EH (cell line): ENCODE data around the gene VWA5B1.

Experiments used
- DNase-seq: peaks from one replicate; pipeline ENCODE4 v3.0.0-alpha.2; 2015; ENCODE audit warnings: low read depth

VWA5B1 gene

DNA sequence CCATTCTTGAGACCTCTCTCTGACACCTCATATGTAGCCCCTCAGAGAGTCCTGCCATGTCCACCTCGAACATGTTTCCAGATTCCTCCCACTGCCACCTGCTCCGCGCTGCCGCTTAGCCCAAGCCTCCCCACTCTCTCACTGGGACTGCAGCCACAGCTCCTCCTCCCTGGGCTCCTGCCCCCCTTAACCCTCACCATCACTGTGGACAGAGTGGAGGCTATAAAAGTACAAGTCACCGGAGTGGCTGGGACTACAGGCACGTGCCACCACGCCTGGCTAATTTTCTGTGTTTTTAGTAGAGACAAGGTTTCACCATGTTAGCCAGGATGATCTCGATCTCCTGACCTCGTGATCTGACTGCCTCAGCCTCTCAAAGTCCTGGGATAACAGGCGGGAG is 77.0 kb downstream of the VWA5B1 start:
- DNase-seq, result no peak

DNA sequence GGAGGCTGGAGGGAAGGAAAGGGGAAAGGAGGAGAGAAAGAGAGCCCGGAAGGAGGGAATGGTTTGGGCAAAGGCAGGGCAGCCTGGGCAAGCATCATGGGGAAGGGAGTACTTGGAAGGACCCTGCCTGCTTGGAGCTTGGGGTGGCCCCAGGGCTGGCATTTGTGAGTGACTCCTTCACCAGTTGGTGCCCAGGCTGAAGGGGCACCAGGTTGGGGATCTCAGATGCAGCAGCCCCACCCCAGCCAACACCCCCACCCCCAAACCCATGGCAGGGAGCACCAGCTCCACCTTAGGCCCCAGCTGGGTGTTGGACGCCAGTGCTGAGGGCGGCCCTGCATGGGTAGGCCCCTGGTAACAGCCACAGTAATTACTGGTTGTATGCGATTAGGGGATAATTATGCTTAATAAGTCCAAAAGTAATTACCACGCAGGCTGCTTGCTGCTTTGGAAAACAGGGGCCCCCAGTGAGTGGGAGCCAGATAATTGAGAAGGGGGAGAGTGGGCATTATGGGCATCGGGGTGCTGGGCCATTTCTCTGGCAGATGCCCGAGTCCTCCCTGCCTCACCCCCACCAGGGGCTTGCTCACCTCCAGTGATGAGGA is 78.3 kb downstream of the VWA5B1 start:
- no peak for DNase-seq

DNA sequence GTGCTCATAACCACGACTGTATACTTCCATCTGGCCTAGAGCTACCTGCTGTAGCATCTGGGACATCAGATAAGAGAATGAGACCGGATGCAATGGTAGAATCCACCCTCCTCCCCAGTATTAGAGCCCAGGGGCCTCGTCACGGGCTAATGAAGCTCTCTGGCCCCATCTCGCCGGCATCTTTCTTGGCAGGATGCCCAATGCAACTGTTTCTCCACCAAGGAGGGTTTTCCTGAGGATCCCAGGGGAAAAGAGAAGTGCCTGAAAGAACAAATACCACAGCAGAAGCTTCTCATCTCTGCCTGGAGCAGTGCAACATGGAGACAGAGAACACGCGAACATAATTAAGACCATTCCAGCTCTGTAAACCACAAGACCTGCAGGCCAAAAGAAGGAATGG is 80.0 kb downstream of the VWA5B1 start:
- peak; percentile 21 for DNase-seq

DNA sequence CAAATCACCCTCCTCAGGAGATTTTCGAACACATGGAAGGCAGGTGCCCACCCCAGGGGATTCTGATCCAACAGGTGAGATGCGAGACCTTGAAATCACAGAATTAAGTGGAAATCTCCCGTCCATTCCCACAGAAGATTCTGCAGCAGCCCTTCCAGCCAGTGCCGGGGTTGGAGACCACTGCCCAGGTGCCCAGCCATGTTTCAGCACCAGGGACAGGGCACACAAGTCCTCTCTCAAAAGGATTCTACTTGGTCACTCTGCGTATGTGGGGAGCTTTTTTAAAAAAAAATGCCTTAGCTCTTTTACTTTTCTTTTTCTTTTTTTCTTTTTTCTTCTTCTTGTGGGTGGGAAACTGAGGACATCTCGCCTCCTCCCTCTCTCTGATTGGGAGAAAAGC is 80.7 kb downstream of the VWA5B1 start:
- peak; percentile 44 for DNase-seq

DNA sequence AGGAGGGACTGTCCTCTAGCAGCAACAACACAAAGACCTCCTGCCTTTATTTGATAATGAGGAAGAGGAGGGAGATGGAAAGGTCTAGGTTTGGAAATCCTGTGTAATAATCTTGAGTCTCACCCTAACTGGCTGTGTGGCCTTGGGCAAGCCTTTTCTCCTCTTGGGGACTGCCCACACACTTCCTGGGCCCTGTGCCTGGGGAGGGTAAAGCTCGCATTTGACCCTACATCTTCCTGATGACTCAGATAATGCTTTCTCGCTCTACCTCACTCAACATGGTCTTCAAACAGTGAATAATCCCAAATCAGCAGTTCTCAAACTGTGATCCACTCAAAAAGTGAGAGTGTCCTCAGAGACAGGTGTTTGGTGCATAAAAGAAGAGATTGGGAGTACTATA is 81.2 kb downstream of the VWA5B1 start:
- DNase-seq, result no peak

DNA sequence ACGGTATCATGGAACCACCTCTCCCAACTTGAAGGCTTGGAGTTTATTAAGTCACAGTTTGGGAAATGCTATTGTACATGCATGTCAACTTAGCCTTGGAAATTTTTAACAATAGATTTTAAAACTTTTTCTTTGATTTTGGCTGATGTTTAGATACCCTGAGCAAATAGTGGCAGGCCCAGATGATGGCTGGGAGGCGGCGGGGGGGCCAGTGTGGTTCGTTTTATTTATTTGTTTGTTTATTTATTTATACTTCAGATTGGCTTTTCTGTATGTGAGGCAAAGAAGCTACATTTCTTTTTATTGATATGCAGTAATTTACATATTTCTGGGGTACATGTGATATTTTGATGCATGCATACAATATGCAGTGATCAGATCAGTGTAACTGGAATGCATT is 82.0 kb downstream of the VWA5B1 start:
- no peak for DNase-seq

DNA sequence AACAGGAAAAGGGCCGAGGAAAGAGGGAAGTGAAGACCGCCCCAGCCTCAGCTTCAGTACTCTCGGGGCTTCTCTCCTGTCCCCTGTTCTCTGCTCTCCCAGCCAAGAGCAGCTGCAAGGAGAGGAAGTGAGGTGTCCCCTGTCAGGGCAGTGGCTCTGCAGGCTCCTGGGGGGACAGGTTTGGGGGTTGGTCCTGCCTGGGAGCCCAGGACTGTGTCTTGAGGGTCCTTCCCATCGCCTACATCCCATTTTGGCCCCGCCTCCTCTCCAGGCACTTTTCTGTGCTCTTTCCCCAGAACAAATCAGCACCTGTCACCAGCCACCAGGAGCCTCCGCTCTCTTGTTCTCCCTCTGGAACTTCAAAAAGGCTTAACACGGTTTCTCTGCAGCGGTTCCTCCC is 82.6 kb downstream of the VWA5B1 start:
- no peak for DNase-seq

DNA sequence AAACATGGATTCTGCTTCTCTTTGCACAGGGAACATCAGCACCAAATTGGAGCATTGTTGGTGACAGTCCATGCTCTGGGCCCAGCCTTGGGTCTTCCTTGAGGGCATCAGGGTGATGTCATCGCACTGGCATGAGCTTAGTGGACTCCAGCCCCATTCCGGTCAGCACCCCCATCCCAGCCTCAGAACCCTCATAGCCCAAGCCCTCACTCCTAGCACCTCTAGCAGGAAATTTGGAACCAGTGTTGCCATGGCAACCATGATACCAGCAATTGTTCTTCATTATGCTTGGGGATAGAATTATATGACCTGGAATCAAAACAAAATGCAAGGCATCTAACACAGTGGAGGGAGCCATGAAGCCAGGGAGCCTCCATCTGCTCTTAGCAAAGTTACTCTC is 83.1 kb downstream of the VWA5B1 start:
- peak; percentile 25 for DNase-seq

DNA sequence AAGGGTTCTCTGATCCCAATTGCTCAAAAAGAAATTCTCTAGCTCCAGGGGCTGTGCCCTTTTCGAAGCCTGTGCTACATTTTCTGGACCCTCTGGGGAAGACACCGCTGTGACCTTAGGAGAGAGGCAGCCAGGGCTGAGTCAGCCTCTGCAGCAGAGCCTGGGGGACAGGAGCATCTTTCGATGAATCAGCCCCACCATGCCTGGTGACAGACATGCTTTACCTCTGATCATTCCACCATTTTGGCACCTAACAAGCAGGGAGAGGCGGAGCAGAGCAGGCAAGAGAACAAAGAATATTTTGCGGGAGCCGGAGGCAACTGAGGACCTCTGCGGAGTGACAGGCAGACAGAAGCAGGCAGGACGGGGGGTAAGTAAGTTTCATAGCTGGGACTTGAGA is 84.9 kb downstream of the VWA5B1 start:
- DNase-seq, result peak; percentile 28

DNA sequence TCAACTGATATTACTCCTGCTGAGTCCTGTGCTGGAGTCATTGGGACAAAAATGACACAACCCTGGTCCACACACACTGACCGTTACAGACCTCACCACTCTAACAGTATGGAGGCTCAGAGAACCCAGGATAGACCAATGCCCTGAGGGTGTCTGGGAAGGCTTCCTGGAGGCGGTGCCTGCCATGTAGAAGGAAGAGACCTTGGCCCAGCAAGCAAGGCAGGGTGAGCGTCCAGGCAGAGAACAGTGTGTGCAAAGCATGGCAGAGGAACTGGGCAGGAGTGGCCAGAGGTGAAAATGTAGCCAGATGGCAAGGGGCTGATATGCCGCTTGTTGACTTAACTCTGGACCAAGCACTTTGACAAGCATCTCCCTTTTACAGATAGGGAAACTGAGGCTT is 85.5 kb downstream of the VWA5B1 start:
- no peak for DNase-seq

DNA sequence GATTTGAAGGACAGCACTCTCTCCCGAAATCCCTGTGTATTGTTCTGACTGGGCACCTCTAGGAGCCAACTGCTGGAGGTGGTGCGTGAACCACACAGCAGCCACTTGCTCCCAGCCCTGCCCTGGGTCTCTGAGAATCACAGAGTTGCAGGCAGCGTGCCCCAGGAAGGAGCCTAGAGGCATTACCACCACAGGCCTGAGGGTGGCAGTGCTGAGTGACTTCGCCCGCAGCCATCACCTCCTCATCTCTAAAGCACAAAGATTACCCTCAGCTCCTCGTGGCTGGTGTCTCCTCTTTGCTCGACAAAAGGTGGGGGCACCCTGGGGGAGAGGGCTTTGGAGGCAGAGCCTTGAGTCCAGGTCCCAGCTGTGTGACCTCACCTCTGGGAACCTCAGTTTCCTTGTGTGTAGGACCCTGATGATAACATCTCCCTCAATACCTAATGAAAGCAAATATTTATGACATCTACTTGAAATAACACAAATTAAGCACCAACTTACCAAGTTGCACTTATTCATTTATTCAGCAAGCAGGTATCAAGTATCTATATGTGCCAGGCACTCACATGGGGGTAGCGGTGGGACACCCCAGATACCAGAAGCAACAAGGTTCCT is 86.3 kb downstream of the VWA5B1 start:
- peak; percentile 52 for DNase-seq

DNA sequence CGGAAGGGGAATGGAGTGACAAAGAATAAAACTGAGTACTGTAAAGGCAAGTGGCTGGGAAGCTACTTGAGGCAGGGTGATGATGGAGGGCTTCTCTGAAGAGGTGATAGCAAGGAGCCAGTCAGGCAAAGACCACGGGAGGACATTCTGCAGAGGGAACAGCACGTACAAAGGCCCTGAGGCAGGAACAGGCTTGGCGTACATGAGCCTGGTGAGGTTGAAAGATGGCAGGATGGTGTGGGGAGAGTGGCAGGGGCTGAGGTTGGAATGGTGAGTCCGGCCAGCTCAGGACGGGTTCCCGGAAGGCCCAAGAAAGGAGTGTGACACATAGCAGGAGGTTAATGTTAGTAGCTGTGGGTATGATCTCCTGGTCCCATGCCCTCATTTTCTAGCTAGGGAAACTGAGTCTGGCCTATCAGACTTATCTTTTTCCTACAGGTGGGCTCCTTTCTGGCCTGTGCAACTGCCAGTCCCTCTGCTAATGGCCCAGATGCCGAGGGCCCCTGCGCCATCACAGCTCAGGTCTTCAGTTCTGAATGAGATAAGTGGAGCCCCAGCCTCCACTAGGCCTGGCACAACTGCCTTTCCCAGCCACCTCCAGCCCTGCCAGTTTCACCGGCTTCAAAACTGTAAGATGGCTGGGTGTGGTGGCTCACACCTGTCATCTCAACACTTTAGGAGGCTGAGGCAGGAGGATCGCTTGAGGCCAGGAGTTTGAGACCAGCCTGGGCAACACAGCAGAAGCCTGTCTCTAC is 87.0 kb downstream of the VWA5B1 start:
- DNase-seq, result no peak

DNA sequence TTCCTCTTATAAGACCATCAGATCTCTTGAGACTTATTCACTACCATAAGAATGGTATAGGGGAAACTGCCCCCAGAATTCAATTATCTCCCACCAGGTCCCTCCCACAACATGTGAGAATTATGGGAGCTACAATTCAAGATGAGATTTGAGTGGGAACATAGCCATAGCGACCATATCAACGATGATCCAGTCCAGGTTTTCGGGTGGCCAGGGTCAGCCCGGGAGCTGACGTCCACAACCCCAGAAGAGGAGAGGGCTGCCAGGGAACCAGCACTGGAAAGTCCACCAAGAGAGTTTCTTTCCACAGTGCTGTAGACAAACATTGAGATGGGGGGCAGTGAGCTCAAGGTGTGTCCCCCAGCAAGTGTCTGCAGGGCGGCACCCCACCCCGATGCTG is 88.4 kb downstream of the VWA5B1 start:
- no peak for DNase-seq

DNA sequence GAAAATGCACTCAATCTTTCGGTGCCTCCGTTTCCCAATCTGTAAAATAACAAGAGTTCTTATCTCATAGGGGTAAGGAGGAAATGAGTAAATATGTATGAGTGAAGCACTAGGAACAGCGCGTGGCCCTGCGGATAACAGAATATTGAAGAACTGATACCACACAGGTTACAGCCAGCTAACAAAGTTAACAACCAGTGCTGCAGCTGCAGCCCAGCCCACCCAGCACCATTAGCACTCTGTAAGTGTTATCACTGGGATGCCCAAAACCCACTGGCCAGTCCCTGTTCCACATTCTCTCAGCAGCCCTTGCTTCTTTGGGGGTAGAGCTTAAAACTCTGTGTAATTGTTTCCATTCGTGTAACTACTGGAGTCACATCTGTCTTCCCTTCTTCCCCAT is 89.5 kb downstream of the VWA5B1 start:
- no peak for DNase-seq

DNA sequence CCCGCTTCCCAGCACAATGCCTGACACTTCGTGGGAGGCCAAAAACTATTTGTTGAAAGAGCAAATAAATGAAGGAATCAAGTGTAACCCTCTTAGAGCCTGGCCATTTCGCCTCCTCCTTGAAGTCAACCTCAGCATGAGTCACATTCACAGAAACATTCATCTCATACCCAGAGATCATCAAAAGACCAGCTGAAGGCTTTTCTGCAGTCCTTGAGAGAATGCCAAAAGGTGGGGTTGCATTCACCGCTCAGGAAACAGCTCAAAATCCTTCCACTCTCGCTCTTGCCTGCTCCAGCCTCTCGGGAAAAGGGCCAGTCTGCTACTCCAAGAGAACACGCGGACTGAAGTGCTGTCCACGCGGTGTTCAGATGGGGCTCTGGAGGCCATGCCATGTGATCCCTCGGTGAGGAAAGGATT is 90.0 kb downstream of the VWA5B1 start:
- peak; percentile 83 for DNase-seq

DNA sequence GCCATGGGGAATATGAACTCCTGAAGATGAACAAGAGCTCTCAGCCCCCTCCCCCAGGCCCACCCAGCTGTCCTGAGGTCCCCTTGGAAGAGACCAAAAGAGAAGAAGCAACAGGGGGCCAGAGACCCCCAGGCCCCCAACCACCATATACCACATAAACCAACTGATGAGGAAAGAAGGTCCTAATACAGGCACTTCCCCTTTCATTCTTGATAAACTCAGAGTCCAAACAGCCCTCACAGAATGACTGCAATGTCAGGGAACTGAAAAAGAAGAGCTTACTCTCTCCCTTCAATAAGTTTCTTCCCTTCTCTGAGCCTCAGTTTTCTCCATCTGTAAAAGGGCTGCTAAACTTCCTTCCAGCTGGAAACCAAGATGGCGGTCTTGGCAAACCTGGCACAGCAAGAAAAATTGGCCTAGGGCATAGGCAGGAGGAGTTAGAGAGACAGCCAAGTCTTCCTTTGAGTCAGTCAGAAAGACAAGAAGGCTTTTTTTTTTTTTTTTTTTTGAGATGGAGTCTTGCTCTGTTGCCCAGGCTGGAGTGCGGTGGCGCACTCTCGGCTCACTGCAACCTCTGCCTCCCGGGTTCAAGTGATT is 90.5 kb downstream of the VWA5B1 start:
- no peak for DNase-seq

DNA sequence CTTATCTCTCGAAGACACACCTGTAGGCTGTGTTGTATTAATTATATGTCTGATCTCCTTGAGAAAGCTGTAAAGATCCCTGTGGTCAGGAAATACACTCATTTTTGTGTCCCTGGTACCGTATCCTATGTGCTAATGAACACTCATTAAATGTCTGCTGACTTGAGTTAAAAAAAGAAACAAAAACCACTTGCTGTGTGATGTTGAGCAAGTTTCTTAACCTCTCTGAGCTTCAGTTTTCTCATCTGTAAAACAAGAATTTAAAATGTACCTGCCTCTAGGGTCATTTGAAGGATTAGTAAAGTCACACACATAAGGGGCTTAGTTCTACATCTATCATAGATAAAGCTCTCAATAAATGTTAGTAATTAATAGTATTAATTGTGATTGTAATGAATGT is 91.3 kb downstream of the VWA5B1 start:
- DNase-seq, result no peak

DNA sequence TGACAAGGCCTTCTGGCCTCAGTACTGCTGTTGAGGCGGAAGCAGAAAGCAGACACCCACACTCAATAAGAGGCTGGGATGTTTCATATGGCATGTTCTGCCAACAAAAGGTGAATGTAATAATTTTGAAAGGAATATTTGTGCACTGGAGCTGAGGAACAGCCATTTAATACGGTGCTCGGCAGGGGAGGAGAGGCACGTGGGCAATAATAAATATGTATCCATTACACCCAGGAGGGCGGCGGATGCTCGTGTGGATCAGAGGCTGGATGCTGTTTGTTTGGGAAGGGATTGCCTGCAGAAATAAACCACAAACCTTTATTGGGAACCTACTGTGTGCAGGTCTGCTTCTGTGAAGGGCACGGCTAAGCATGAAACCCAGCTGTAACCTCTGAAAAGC is 92.0 kb downstream of the VWA5B1 start:
- no peak for DNase-seq

DNA sequence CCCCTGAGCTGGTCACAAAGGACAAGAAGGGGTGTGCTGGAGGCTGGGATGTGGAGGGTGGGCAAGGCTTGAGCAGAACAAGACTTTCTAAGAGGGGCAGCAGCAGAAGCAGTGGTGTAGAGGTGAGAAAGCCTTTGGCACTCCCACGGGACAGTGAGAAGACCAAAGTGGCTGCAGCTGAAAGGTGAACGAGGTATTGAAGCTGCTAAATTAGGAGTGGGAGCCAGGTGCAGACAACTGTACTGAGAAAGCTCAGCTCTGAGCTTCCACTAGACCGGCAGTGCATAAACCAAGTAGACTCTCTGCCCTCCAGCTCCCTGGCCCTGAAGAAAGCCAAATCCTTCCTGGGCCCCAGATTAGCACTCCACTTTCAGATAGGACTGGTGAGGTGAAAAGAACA is 93.0 kb downstream of the VWA5B1 start:
- no peak for DNase-seq

DNA sequence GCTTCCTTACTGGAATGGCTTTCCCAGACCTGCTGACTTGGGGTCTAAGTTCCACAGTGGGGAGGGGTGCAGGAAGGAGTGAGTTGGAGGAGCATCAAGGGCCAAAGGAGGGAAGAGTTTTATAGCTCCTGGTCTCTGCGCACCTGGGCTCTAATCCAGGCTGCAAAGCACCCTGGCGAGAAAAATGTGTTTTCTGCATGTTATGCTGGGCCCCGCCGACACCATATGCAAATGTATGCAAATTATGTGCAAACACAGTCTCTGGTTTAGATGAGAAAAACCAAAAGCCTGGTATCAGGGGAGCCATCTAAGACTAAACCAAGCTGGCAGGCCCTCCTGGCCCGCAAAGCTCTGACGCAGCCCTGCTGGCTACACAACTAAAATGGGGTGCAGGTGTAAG is 95.0 kb downstream of the VWA5B1 start:
- no peak for DNase-seq

DNA sequence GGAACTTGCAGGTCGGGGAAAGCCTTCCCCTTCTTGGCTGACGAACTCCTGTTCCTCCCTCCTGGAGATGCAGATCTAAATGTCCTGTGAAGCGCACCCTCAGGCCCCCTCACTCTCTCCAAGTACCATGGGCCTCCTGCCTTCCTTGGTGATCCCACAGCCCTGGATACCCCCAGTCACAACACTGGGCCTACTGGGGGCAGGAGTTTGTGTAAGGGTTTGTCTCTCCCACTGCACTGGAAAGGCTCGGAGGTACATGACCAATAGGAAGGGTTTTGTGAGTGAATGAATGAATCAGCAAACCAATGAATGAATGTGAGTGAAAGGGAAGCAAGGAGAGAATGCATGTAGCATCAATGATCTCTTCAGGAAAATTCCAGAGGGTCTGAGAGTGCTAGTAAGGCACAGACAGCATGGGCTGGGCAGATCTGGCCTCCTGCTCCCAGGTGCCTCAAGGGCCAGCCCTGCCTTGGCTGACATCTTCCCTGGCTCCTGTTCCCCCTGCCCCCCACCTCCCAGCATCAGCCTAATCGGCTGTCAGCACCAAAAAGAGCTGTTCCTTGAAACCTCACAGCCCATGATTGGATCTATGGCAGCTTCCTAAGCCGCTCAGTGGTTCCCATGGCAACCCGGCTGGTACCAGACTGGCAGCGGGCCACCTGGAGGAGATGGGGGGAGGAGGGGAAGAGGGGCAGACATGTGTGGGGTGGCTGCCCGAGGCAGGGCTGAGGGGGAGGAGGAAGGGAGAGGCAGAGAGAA is 95.8 kb downstream of the VWA5B1 start:
- DNase-seq, result no peak

DNA sequence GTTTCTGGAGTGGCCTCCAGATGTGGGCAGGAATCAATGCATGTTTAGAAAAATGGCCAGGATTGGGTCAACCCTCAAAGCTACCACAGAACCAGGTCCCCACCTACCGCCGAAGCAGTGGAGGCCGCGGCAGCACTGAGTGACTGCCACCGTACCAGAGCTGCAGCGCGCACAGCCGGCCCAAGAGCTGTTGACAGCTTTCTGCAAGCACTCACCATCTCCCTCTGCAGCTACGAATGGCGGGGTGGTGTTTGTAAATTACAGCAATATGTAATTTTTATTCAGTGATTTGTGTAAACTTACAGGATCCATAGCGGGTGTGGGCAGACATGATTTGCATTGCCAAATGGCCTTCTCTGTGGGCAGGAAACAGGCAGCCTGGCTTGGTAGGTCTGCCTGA is 98.9 kb downstream of the VWA5B1 start:
- no peak for DNase-seq
